HepG2 (cell line): ENCODE measurements around the gene LINGO3. TPM values are rescaled to one million over a fixed set of nuclear protein-coding genes. Genes with fewer than 3 reads are reported as not detected.
A peak's percentile ranks its signal among the peaks of the same experiment; 100 is the strongest.

ENCODE experiments used
- ATF7-NPFF ChIP-seq: sonication (generic); formaldehyde crosslinking; IDR thresholded peaks from 2 replicates; pipeline ENCODE4 v1.8.1; 2023; ENCODE audit warnings: mild to moderate bottlenecking, low read depth, missing genetic modification reagents, moderate library complexity
- CBX5 ChIP-seq: sonication (generic); formaldehyde crosslinking; IDR thresholded peaks from 2 replicates; pipeline ENCODE4 v1.4.0; 2020; ENCODE audit warnings: missing genetic modification reagents, borderline replicate concordance
- DNMT1 ChIP-seq: sonication (generic); formaldehyde crosslinking; IDR thresholded peaks from 2 replicates; pipeline ENCODE4 v1.5.1; 2020; ENCODE audit warnings: mild to moderate bottlenecking, missing genetic modification reagents
- FOXJ3 ChIP-seq: sonication (generic); formaldehyde crosslinking; IDR thresholded peaks from 2 replicates; pipeline ENCODE4 v1.4.0; 2020; ENCODE audit warnings: missing genetic modification reagents, mild to moderate bottlenecking, borderline replicate concordance
- HMG20A ChIP-seq: IDR thresholded peaks from 2 replicates; pipeline ENCODE4 v1.6.1; 2016; ENCODE audit warnings: borderline replicate concordance
- HMGXB3 ChIP-seq: sonication (generic); formaldehyde crosslinking; IDR thresholded peaks from 2 replicates; pipeline ENCODE4 v1.4.0; 2020; ENCODE audit warnings: missing genetic modification reagents, borderline replicate concordance
- HNRNPLL ChIP-seq: fragments of 200-400 bp; formaldehyde crosslinking; IDR thresholded peaks from 2 replicates; pipeline ENCODE4 v1.6.1; 2017; ENCODE audit warnings: mild to moderate bottlenecking, low read depth, low read length; ENCODE audit not compliant: poor library complexity, severe bottlenecking
- KLF6 ChIP-seq: IDR thresholded peaks from 2 replicates; pipeline ENCODE4 v1.8.0; 2016; ENCODE audit warnings: missing biosample characterization, missing genetic modification reagents
- MYC ChIP-seq: sonication (generic); formaldehyde crosslinking; IDR thresholded peaks from 2 replicates; pipeline ENCODE4 v1.9.0; 2021; ENCODE audit warnings: missing genetic modification reagents, borderline replicate concordance
- NFIC ChIP-seq: IDR thresholded peaks from 2 replicates; pipeline ENCODE4 v1.6.1; 2012; ENCODE audit warnings: mild to moderate bottlenecking, low read length, inconsistent platforms
- SALL1 ChIP-seq: sonication (generic); formaldehyde crosslinking; IDR thresholded peaks from 2 replicates; pipeline ENCODE4 v1.8.0; 2022; ENCODE audit warnings: mild to moderate bottlenecking, missing genetic modification reagents
- XRCC5 ChIP-seq: fragments of 200-400 bp; formaldehyde crosslinking; optimal IDR thresholded peaks from 2 replicates; pipeline ENCODE3; 2017; ENCODE audit warnings: mild to moderate bottlenecking, low read length
- ZNF124 ChIP-seq: sonication (generic); formaldehyde crosslinking; IDR thresholded peaks from 2 replicates; pipeline ENCODE4 v1.4.0; 2020; ENCODE audit warnings: missing genetic modification reagents
- ZNF136 ChIP-seq: sonication (generic); formaldehyde crosslinking; IDR thresholded peaks from 2 replicates; pipeline ENCODE4 v1.8.1; 2022; ENCODE audit warnings: low read depth, mild to moderate bottlenecking, moderate library complexity, missing genetic modification reagents
- ZNF547 ChIP-seq: sonication (generic); formaldehyde crosslinking; IDR thresholded peaks from 2 replicates; pipeline ENCODE4 v1.5.1; 2020; ENCODE audit warnings: mild to moderate bottlenecking, missing genetic modification reagents
- ZNF564 ChIP-seq: sonication (generic); formaldehyde crosslinking; IDR thresholded peaks from 2 replicates; pipeline ENCODE4 v1.8.1; 2023; ENCODE audit warnings: mild to moderate bottlenecking, missing genetic modification reagents
- ZNF784 ChIP-seq: sonication (generic); formaldehyde crosslinking; IDR thresholded peaks from 2 replicates; pipeline ENCODE4 v1.5.1; 2020; ENCODE audit warnings: missing genetic modification reagents, mild to moderate bottlenecking, borderline replicate concordance
- polyA plus RNA-seq, 8 experiments: library from polyadenylated mRNA; depleted of rRNA in 3 of 8; stranded (reverse) in 7 of 8; unstranded in 1 of 8; fragments of >200 nt; fragmentation: Illumina TruSeq in 4 of 8; extraction: Trizol in 4 of 8; gene quantifications; 2 replicates each; pipeline versions ENCODE4 v1.2.1 to v1.2.3, GENCODE V29; 2011 to 2016; ENCODE audit warnings: low read depth in 4 of 8, missing spikeins in 1 of 8, mixed read lengths in 1 of 8; ENCODE audit not compliant: insufficient read depth in 1 of 8
- total RNA-seq, 5 experiments: library from RNA; depleted of rRNA; stranded (reverse); fragments of >200 nt; fragmentation: Illumina TruSeq; extraction: Trizol; gene quantifications; 2 replicates each; pipeline ENCODE4 v1.2.3, GENCODE V29; 2016; ENCODE audit warnings: low read depth in 1 of 5
- TF ChIP-seq, protein P1 (sequence below): sonication (generic); formaldehyde crosslinking; IDR thresholded peaks from 2 replicates; pipeline ENCODE4 v1.8.0; 2022; ENCODE audit warnings: mild to moderate bottlenecking, missing genetic modification reagents, moderate library complexity
- TF ChIP-seq, protein P2 (sequence below): sonication (generic); formaldehyde crosslinking; IDR thresholded peaks from 2 replicates; pipeline ENCODE4 v1.4.0; 2020; ENCODE audit warnings: missing genetic modification reagents
- TF ChIP-seq, protein P3 (sequence below): sonication (generic); formaldehyde crosslinking; IDR thresholded peaks from 2 replicates; pipeline ENCODE4 v1.4.0; 2020; ENCODE audit warnings: missing genetic modification reagents
- TF ChIP-seq, protein P4 (sequence below): sonication (generic); formaldehyde crosslinking; IDR thresholded peaks from 2 replicates; pipeline ENCODE4 v1.8.1; 2023; ENCODE audit warnings: mild to moderate bottlenecking, inconsistent platforms, moderate library complexity, missing genetic modification reagents, borderline replicate concordance

Gene LINGO3
- total and polyA plus RNA-seq, 2 of the 13 experiments (the other 11 are each of a cell fraction or from before 2014, with no cell fraction given) = not detected

- TF ChIP-seq, protein P1, sequence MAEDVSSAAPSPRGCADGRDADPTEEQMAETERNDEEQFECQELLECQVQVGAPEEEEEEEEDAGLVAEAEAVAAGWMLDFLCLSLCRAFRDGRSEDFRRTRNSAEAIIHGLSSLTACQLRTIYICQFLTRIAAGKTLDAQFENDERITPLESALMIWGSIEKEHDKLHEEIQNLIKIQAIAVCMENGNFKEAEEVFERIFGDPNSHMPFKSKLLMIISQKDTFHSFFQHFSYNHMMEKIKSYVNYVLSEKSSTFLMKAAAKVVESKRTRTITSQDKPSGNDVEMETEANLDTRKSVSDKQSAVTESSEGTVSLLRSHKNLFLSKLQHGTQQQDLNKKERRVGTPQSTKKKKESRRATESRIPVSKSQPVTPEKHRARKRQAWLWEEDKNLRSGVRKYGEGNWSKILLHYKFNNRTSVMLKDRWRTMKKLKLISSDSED (CRISPR knock-in tag) = no peak
- TF ChIP-seq MYC (CRISPR knock-in tag) = no peak
- no peak for TF ChIP-seq SALL1 (CRISPR knock-in tag)
- no peak for TF ChIP-seq DNMT1 (CRISPR knock-in tag)
- TF ChIP-seq HMGXB3 = no peak
- no peak for TF ChIP-seq ZNF124 (CRISPR knock-in tag)
- no peak for TF ChIP-seq ZNF784 (CRISPR knock-in tag)
- TF ChIP-seq XRCC5 = peak; percentile 50
- no peak for TF ChIP-seq KLF6 (CRISPR knock-in tag)
- TF ChIP-seq ZNF564 (CRISPR knock-in tag) = no peak
- no peak for TF ChIP-seq NFIC
- TF ChIP-seq ZNF136 (CRISPR knock-in tag) = no peak
- no peak for TF ChIP-seq ATF7-NPFF (CRISPR knock-in tag)
- TF ChIP-seq, protein P2, sequence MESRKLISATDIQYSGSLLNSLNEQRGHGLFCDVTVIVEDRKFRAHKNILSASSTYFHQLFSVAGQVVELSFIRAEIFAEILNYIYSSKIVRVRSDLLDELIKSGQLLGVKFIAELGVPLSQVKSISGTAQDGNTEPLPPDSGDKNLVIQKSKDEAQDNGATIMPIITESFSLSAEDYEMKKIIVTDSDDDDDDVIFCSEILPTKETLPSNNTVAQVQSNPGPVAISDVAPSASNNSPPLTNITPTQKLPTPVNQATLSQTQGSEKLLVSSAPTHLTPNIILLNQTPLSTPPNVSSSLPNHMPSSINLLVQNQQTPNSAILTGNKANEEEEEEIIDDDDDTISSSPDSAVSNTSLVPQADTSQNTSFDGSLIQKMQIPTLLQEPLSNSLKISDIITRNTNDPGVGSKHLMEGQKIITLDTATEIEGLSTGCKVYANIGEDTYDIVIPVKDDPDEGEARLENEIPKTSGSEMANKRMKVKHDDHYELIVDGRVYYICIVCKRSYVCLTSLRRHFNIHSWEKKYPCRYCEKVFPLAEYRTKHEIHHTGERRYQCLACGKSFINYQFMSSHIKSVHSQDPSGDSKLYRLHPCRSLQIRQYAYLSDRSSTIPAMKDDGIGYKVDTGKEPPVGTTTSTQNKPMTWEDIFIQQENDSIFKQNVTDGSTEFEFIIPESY (CRISPR knock-in tag) = peak; percentile 99
- TF ChIP-seq CBX5 = no peak
- TF ChIP-seq ZNF547 (CRISPR knock-in tag) = no peak
- no peak for TF ChIP-seq FOXJ3 (CRISPR knock-in tag)
- TF ChIP-seq HMG20A (CRISPR knock-in tag) = no peak
- TF ChIP-seq HNRNPLL = peak; percentile 76
- TF ChIP-seq, protein P3, sequence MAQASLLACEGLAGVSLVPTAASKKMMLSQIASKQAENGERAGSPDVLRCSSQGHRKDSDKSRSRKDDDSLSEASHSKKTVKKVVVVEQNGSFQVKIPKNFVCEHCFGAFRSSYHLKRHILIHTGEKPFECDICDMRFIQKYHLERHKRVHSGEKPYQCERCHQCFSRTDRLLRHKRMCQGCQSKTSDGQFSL = peak; percentile 41; the same call in 1 of the 2 replicates
- TF ChIP-seq, protein P4, sequence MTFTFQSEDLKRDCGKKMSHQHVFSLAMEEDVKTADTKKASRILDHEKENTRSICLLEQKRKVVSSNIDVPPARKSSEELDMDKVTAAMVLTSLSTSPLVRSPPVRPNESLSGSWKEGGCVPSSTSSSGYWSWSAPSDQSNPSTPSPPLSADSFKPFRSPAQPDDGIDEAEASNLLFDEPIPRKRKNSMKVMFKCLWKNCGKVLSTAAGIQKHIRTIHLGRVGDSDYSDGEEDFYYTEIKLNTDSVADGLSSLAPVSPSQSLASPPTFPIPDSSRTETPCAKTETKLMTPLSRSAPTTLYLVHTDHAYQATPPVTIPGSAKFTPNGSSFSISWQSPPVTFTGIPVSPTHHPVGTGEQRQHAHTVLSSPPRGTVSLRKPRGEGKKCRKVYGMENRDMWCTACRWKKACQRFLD (CRISPR knock-in tag) = no peak
These were observed 29.4 kb upstream of the LINGO3 start (continued) for GRCh38 chr19:2337329-2337707.
